Measurements from ENCODE around the gene SLC28A1. TPM values are rescaled to one million over a fixed set of nuclear protein-coding genes. Genes with fewer than 3 reads are reported as not detected.

SLC28A1 gene
- total RNA-seq, 1 experiment from 2014 or later: not detected

DNA sequence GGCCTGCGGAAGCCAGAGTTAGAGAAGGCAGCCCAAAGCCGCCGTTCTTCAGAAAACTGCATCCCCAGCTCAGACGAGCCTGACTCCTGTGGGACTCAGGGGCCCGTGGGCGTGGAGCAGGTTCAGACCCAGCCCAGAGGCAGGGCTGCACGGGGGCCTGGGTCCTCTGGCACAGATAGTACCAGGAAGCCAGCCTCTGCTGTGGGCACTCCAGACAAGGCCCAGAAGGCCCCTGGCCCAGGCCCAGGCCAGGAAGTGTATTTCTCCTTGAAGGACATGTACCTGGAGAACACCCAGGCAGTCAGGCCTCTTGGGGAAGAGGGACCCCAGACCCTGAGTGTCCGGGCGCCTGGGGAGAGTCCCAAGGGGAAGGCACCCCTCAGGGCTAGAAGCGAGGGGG lies 44.2 kb upstream of the SLC28A1 start:
- ATAC-seq: no peak
- no peak overlapping the region for H3K4me3 ChIP-seq (replicated peaks in 1 of 2; ENCODE audit: low read depth in 1 of 2, low read length in 2 of 2)

DNA sequence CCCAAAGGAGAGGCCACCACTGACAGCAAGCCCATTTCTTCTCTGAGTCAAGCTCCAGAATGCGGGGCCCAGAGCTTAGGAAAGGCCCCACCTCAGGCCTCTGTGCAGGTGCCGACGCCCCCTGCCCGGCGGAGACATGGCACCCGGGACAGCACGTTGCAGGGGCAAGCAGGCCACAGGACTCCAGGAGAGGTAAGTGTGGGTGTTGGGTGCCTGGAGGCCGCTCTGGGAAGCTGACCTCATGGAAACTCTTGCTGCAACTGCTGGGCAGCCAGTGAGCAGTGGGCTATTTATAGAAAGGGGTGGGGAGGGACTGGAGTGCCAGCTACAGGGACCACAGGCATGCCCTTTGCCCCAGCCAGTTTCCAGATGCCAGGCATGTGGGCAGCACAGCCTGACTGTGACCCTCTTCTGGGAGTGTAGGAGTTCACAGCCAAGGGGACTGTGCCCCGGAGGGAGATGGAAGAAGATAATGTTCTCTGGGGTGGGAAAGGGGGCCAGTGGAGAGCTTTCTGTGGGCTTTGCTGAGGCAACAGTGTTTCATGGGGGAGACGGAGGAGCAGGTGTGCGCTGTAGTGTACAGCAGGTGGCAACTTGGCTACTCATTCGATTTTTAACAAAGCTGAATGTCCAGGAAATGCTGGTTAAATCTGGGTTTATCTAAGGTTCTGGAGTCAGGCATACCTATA lies 43.6 kb upstream of the SLC28A1 start:
- RAD21 ChIA-PET (ENCODE audit: low non-redundant PET in 1 of 2, low total read pairs in 2 of 2, uncharacterized antibody in 2 of 2, unreplicated experiment in 2 of 2): no interaction called here
- H3K36me3 ChIP-seq (ENCODE audit: control insufficient read depth in 1 of 2, insufficient read depth in 2 of 2, low read length in 2 of 2): no peaks in the 10 kb centered on the region
- H3K27ac ChIP-seq (ENCODE audit: low read depth, low read length): peak overlapping the region; percentile 0; the same call in 1 of the 2 replicates
- peak overlapping the region; percentile 13; the same call in 1 of the 2 replicates for H3K9ac ChIP-seq (ENCODE audit: low read length)
- no peaks in the 10 kb centered on the region for H4K20me1 ChIP-seq (ENCODE audit: insufficient read depth)
- no peak for TF ChIP-seq SIN3A (IDR thresholded peaks at IDR 0.05; ENCODE audit: low read depth)
- TF ChIP-seq POLR2AphosphoS5 (IDR thresholded peaks at IDR 0.05; ENCODE audit: low read depth, low read length): peak; percentile 59
- peak; percentile 77 for TF ChIP-seq SP1 (IDR thresholded peaks at IDR 0.05; ENCODE audit: low read depth)
- peak overlapping the region; percentile 41 for H3K4me2 ChIP-seq (ENCODE audit: low read length)
- intact Hi-C loops (cut with micrococcal nuclease): loop anchor here (10.0 kb wide), 1 partner anchor 204 kb away; no protein-coding TSS in a partner anchor
- H3K4me1 ChIP-seq (ENCODE audit: control insufficient read depth in 1 of 2, insufficient read depth in 2 of 2, low read length in 2 of 2): peaks cover 13 to 27% of the 10 kb centered on the region in 2 experiments
- no peaks in the 10 kb centered on the region for H3K9me3 ChIP-seq (ENCODE audit: control insufficient read depth in 1 of 2, insufficient read depth in 1 of 2, low read depth in 1 of 2, low read length in 2 of 2)
- H3K4me3 ChIP-seq (replicated peaks in 1 of 2; ENCODE audit: low read depth in 1 of 2, low read length in 2 of 2): no peak overlapping the region
- no peak overlapping the region for H2AFZ ChIP-seq (ENCODE audit: low read depth, low read length, poor library complexity, severe bottlenecking)
- no peaks in the 10 kb centered on the region for H3K79me2 ChIP-seq (ENCODE audit: insufficient read depth, low read length)
- CTCF ChIA-PET: interaction anchor here (0.8 kb wide), 1 partner anchor 38 kb away, joined by 4 read pairs; no protein-coding TSS in a partner anchor
- no peaks in the 10 kb centered on the region for H3K9me2 ChIP-seq (ENCODE audit: insufficient read depth)
- no TSS peak for BruUV-seq (replicated peaks)
- DNase-seq (ENCODE audit: low read depth, low spot score): peak; percentile 29
- ATAC-seq: peak; percentile 39; the same call in 1 of the 2 replicates
- POLR2A ChIA-PET: interaction anchor here (1.0 kb wide), 1 partner anchor 89 kb away, joined by 3 read pairs; no protein-coding TSS in a partner anchor
- H3K27me3 ChIP-seq (ENCODE audit: insufficient read depth, low read length): no peaks in the 10 kb centered on the region

More for the DNA sequence above, 44.2 kb upstream of the SLC28A1 start:
- no peak overlapping the region for H2AFZ ChIP-seq (ENCODE audit: low read depth, low read length, poor library complexity, severe bottlenecking)
- BruUV-seq (replicated peaks): TSS peak; percentile 47
- no peaks in the 10 kb centered on the region for H3K79me2 ChIP-seq (ENCODE audit: insufficient read depth, low read length)
- H3K9me2 ChIP-seq (ENCODE audit: insufficient read depth): no peaks in the 10 kb centered on the region
- H3K9ac ChIP-seq (ENCODE audit: low read length): no peak overlapping the region
- TF ChIP-seq POLR2AphosphoS5 (IDR thresholded peaks at IDR 0.05; ENCODE audit: low read depth, low read length) (no peak), TCF7L2 (IDR thresholded peaks at IDR 0.05; ENCODE audit: borderline replicate concordance, extremely low read depth, insufficient read depth, insufficient read length) (no peak), SIN3A (IDR thresholded peaks at IDR 0.05; ENCODE audit: low read depth) (no peak), CBX3 (IDR thresholded peaks at IDR 0.05; ENCODE audit: low read depth) (no peak), ATF3 (IDR thresholded peaks at IDR 0.05) (no peak)
- RAD21 ChIA-PET (ENCODE audit: low non-redundant PET in 1 of 2, low total read pairs in 2 of 2, uncharacterized antibody in 2 of 2, unreplicated experiment in 2 of 2): no interaction called here
- DNase-seq (ENCODE audit: low read depth, low spot score): no peak
- intact Hi-C loops (cut with micrococcal nuclease): loop anchor here (10.0 kb wide), 1 partner anchor 205 kb away; no protein-coding TSS in a partner anchor
- H3K27ac ChIP-seq (ENCODE audit: low read depth, low read length): peak overlapping the region; percentile 0; the same call in 1 of the 2 replicates
- no peaks in the 10 kb centered on the region for H4K20me1 ChIP-seq (ENCODE audit: insufficient read depth)
- peak overlapping the region; percentile 41 for H3K4me2 ChIP-seq (ENCODE audit: low read length)
- POLR2A ChIA-PET: no interaction called here
- peaks cover 13 to 27% of the 10 kb centered on the region in 2 experiments for H3K4me1 ChIP-seq (ENCODE audit: control insufficient read depth in 1 of 2, insufficient read depth in 2 of 2, low read length in 2 of 2)
- H3K9me3 ChIP-seq (ENCODE audit: control insufficient read depth in 1 of 2, insufficient read depth in 1 of 2, low read depth in 1 of 2, low read length in 2 of 2): no peaks in the 10 kb centered on the region
- H3K36me3 ChIP-seq (ENCODE audit: control insufficient read depth in 1 of 2, insufficient read depth in 2 of 2, low read length in 2 of 2): no peaks in the 10 kb centered on the region
- no peaks in the 10 kb centered on the region for H3K27me3 ChIP-seq (ENCODE audit: insufficient read depth, low read length)
- CTCF ChIA-PET: interaction anchor here (0.8 kb wide), 1 partner anchor 38 kb away, joined by 4 read pairs; no protein-coding TSS in a partner anchor
